ENCODE data around the gene MRPL50.

The MRPL50 gene

DNA sequence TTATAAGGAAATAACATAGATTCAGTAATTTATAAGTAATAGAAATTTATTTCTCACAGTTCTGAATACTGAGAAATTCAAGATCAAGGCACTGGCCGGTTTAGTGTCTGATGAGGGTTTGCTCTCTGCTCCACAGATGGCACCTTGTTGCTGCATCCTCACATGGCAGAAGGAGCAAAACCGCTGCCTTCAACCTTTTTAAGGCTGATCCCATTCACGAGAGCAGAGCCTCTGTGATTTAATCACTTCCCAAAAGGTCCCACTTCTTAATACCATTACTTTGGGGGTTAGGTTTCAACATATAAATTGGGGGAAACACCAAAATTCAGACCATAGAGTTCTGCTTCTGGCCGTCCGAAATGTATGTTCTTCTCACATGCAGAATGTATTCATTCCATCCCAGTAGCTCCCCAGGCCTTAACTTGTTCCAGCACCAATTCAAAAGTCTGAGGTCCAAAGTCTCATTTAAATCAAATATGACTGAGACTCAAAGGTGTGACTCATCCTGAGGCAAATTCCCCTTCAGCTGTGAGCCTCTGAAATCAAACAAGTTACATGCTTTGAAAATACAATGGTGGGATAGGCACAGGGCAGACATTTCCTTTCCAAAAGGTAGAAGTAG lies 44.2 kb downstream of the MRPL50 start:
- no peak for DNase-seq
- H3K9me3 ChIP-seq (replicated peaks; ENCODE audit: insufficient read depth, low read length): no peaks in the 10 kb centered on the region
- no peak overlapping the region for H3K4me3 ChIP-seq (ENCODE audit: low read length)
- no peaks in the 10 kb centered on the region for H3K9me2 ChIP-seq (replicated peaks; ENCODE audit: insufficient read depth, low read length)
- H3K36me3 ChIP-seq (replicated peaks; ENCODE audit: insufficient read depth, low read length): no peaks in the 10 kb centered on the region
- TF ChIP-seq EZH2 (optimal IDR thresholded peaks at IDR 0.05; ENCODE audit: low read depth, low read length) (no peak), EZH2phosphoT487 (IDR thresholded peaks at IDR 0.05; ENCODE audit: low read length) (no peak)
- TF ChIP-seq, protein P1, sequence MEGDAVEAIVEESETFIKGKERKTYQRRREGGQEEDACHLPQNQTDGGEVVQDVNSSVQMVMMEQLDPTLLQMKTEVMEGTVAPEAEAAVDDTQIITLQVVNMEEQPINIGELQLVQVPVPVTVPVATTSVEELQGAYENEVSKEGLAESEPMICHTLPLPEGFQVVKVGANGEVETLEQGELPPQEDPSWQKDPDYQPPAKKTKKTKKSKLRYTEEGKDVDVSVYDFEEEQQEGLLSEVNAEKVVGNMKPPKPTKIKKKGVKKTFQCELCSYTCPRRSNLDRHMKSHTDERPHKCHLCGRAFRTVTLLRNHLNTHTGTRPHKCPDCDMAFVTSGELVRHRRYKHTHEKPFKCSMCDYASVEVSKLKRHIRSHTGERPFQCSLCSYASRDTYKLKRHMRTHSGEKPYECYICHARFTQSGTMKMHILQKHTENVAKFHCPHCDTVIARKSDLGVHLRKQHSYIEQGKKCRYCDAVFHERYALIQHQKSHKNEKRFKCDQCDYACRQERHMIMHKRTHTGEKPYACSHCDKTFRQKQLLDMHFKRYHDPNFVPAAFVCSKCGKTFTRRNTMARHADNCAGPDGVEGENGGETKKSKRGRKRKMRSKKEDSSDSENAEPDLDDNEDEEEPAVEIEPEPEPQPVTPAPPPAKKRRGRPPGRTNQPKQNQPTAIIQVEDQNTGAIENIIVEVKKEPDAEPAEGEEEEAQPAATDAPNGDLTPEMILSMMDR (IDR thresholded peaks at IDR 0.05; ENCODE audit: low read length): no peak
- no peaks in the 10 kb centered on the region for H3K79me2 ChIP-seq (ENCODE audit: low read length)
- no peak overlapping the region for H2AFZ ChIP-seq (ENCODE audit: low read length)
- H3K27ac ChIP-seq (ENCODE audit: low read length): no peak overlapping the region
- H4K20me1 ChIP-seq (ENCODE audit: insufficient read depth, low read length): no peaks in the 10 kb centered on the region
- H3K4me1 ChIP-seq (ENCODE audit: low read length): no peaks in the 10 kb centered on the region
- H3K9ac ChIP-seq (ENCODE audit: low read length): no peak overlapping the region
- no peaks in the 10 kb centered on the region for H3K27me3 ChIP-seq (replicated peaks; ENCODE audit: insufficient read depth, low read length)
- H3K4me2 ChIP-seq (ENCODE audit: low read depth, low read length): no peak overlapping the region
- no peaks in the 10 kb centered on the region for H3F3A ChIP-seq (ENCODE audit: insufficient read depth, low read length)

DNA sequence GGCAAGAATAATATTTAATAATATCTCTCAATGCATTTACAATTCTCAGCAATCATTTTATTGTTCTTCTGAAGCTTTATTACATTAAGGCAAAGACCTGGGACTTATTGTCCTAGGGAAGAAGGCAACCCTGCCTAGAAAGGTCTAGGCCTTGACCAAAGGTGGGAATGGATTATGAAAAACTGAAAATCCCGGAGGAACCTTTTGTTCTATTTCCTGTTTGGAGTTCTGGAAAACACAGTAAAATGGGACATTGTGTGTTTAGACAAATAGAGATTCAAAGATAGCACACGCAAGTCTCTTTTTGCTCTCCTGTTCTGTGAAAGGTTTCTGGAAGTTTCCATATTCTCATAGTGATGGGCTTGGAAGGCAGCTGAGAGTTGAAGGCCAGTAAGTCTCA lies 44.7 kb downstream of the MRPL50 start:
- no peaks in the 10 kb centered on the region for H3K79me2 ChIP-seq (ENCODE audit: low read length)
- H3K9me2 ChIP-seq (replicated peaks; ENCODE audit: insufficient read depth, low read length): no peaks in the 10 kb centered on the region
- H3K27me3 ChIP-seq (replicated peaks; ENCODE audit: insufficient read depth, low read length): no peaks in the 10 kb centered on the region
- no peaks in the 10 kb centered on the region for H4K20me1 ChIP-seq (ENCODE audit: insufficient read depth, low read length)
- no peak overlapping the region for H3K4me3 ChIP-seq (ENCODE audit: low read length)
- H3K4me1 ChIP-seq (ENCODE audit: low read length): no peaks in the 10 kb centered on the region
- H3K9ac ChIP-seq (ENCODE audit: low read length): no peak overlapping the region
- no peak for DNase-seq
- TF ChIP-seq, protein P1 (IDR thresholded peaks at IDR 0.05; ENCODE audit: low read length): no peak
- TF ChIP-seq EZH2phosphoT487 (IDR thresholded peaks at IDR 0.05; ENCODE audit: low read length) (no peak), EZH2 (optimal IDR thresholded peaks at IDR 0.05; ENCODE audit: low read depth, low read length) (no peak)
- H3K9me3 ChIP-seq (replicated peaks; ENCODE audit: insufficient read depth, low read length): no peaks in the 10 kb centered on the region
- H3K27ac ChIP-seq (ENCODE audit: low read length): no peak overlapping the region
- H3F3A ChIP-seq (ENCODE audit: insufficient read depth, low read length): no peaks in the 10 kb centered on the region
- H2AFZ ChIP-seq (ENCODE audit: low read length): no peak overlapping the region
- H3K4me2 ChIP-seq (ENCODE audit: low read depth, low read length): no peak overlapping the region
- H3K36me3 ChIP-seq (replicated peaks; ENCODE audit: insufficient read depth, low read length): no peaks in the 10 kb centered on the region

DNA sequence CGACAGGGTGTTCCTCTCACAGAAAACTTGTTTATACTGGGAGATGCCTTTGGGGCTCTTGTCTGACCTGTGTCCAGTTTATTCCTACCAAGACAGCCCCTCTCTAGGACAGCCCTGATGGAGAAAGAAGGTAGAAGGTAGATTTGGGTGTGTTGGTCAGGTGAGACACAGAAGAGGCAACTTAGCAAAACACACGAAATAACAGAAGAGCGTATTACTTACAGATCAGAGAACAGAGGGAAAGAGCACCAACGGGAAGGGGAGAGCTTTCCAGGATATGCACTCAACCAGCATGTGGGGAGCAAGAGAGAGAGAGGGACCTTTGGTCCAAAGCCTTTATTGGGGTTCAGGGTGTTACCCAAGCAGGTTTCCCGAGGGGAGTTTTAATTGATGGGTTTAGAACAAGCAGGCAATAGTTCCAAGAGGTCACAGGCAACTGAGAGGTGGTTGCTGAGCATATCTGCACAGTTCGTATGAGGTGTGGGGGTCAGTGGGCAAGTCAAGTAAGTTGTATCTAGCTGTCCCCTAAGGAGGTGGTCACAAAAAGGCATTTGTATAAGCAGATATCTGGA lies 45.4 kb downstream of the MRPL50 start:
- Histone ChIP-seq H3K4me3 (ENCODE audit: low read length) (no peak overlapping the region), H3F3A (ENCODE audit: insufficient read depth, low read length) (no peaks in the 10 kb centered on the region), H4K20me1 (ENCODE audit: insufficient read depth, low read length) (no peaks in the 10 kb centered on the region), H3K27me3 (replicated peaks; ENCODE audit: insufficient read depth, low read length) (no peaks in the 10 kb centered on the region), H3K79me2 (ENCODE audit: low read length) (no peaks in the 10 kb centered on the region), H3K9ac (ENCODE audit: low read length) (no peak overlapping the region), H3K9me2 (replicated peaks; ENCODE audit: insufficient read depth, low read length) (no peaks in the 10 kb centered on the region), H3K4me2 (ENCODE audit: low read depth, low read length) (no peak overlapping the region), H2AFZ (ENCODE audit: low read length) (no peak overlapping the region), H3K27ac (ENCODE audit: low read length) (no peak overlapping the region), H3K36me3 (replicated peaks; ENCODE audit: insufficient read depth, low read length) (no peaks in the 10 kb centered on the region), H3K9me3 (replicated peaks; ENCODE audit: insufficient read depth, low read length) (no peaks in the 10 kb centered on the region), H3K4me1 (ENCODE audit: low read length) (no peaks in the 10 kb centered on the region)
- no peak for DNase-seq
- TF ChIP-seq EZH2phosphoT487 (IDR thresholded peaks at IDR 0.05; ENCODE audit: low read length) (no peak), EZH2 (optimal IDR thresholded peaks at IDR 0.05; ENCODE audit: low read depth, low read length) (no peak)
- TF ChIP-seq, protein P1 (IDR thresholded peaks at IDR 0.05; ENCODE audit: low read length): no peak
